ENCODE results near the gene PIK3CG. TPM values are rescaled to one million over a fixed set of nuclear protein-coding genes. Genes with fewer than 3 reads are reported as not detected.

PIK3CG gene
- total RNA-seq, 1 experiment from 2014 or later = 0.05 TPM

GRCh38 chr7:106818736-106819135, 46.3 kb upstream of the PIK3CG start (continued):
- TF ChIP-seq EZH2phosphoT487 (IDR thresholded peaks at IDR 0.05; ENCODE audit: borderline replicate concordance) = no peak

- Histone ChIP-seq H3K4me3 (replicated peaks in 1 of 2; ENCODE audit: low read depth in 1 of 2, low read length in 2 of 2) (no peak overlapping the region), H3K9me3 (ENCODE audit: control insufficient read depth in 1 of 2, insufficient read depth in 1 of 2, low read depth in 1 of 2, low read length in 2 of 2) (no peaks in the 10 kb centered on the region), H3K27me3 (ENCODE audit: insufficient read depth, low read length) (no peaks in the 10 kb centered on the region), H3K9me2 (ENCODE audit: insufficient read depth) (no peaks in the 10 kb centered on the region), H4K20me1 (ENCODE audit: insufficient read depth) (no peaks in the 10 kb centered on the region), H2AFZ (ENCODE audit: low read depth, low read length, poor library complexity, severe bottlenecking) (no peak overlapping the region), H3K9ac (ENCODE audit: low read length) (no peak overlapping the region), H3K36me3 (ENCODE audit: control insufficient read depth in 1 of 2, insufficient read depth in 2 of 2, low read length in 2 of 2) (no peaks in the 10 kb centered on the region), H3K27ac (ENCODE audit: low read depth, low read length) (no peak overlapping the region), H3K4me2 (ENCODE audit: low read length) (no peak overlapping the region), H3K79me2 (ENCODE audit: insufficient read depth, low read length) (no peaks in the 10 kb centered on the region), H3K4me1 (ENCODE audit: control insufficient read depth in 1 of 2, insufficient read depth in 2 of 2, low read length in 2 of 2) (peaks cover 0 to 16% of the 10 kb centered on the region in 2 experiments; a peak in 2 of 4 replicates)
- TF ChIP-seq ZFX (IDR thresholded peaks at IDR 0.05) (no peak), REST (IDR thresholded peaks at IDR 0.05; ENCODE audit: low read depth) (no peak), MAX (IDR thresholded peaks at IDR 0.05) (no peak), YY1 (IDR thresholded peaks at IDR 0.05; ENCODE audit: extremely low read depth, insufficient replicate concordance, low read depth, low read length) (no peak), SRF (IDR thresholded peaks at IDR 0.05; ENCODE audit: low read depth) (no peak), EZH2phosphoT487 (IDR thresholded peaks at IDR 0.05; ENCODE audit: borderline replicate concordance) (no peak), CEBPB (IDR thresholded peaks at IDR 0.05; ENCODE audit: low read depth) (no peak), POLR2AphosphoS5 (IDR thresholded peaks at IDR 0.05; ENCODE audit: low read depth, low read length) (no peak), EZH2 (IDR thresholded peaks at IDR 0.05) (no peak), ZNF274 (IDR thresholded peaks at IDR 0.05; ENCODE audit: low read depth, low read length) (no peak), SP1 (IDR thresholded peaks at IDR 0.05; ENCODE audit: low read depth) (no peak), ZBTB33 (IDR thresholded peaks at IDR 0.05; ENCODE audit: extremely low read depth, insufficient replicate concordance, low read length) (no peak), ATF3 (IDR thresholded peaks at IDR 0.05) (no peak)
- intact Hi-C loops (cut with micrococcal nuclease) = no loop called here
- ChIA-PET RAD21 (ENCODE audit: low non-redundant PET in 1 of 2, low total read pairs in 2 of 2, uncharacterized antibody in 2 of 2, unreplicated experiment in 2 of 2) (no interaction called here), POLR2A (no interaction called here), CTCF (interaction anchor here (1.2 kb wide), 1 partner anchor 22 kb away, joined by 3 read pairs; no protein-coding TSS in a partner anchor)
- no peak for ATAC-seq
- no TSS peak for BruUV-seq (replicated peaks)
- DNase-seq (ENCODE audit: low read depth, low spot score) = no peak
Observed at GRCh38 chr7:106819546-106819945, 45.5 kb upstream of the PIK3CG start.

All from HCT116 (cell line).